22Rv1 (cell line): ENCODE measurements around the gene EPAS1.

Source experiments
- ZFX ChIP-seq: fragments of 450-650 bp; IDR thresholded peaks from 2 replicates; pipeline ENCODE4 v1.6.1; 2017; ENCODE audit warnings: antibody characterized with exemption, borderline replicate concordance
- TF ChIP-seq, protein P1 (sequence below): fragments of 450-650 bp; IDR thresholded peaks from 2 replicates; pipeline ENCODE4 v1.5.1; 2017; ENCODE audit warnings: mild to moderate bottlenecking

DNA sequence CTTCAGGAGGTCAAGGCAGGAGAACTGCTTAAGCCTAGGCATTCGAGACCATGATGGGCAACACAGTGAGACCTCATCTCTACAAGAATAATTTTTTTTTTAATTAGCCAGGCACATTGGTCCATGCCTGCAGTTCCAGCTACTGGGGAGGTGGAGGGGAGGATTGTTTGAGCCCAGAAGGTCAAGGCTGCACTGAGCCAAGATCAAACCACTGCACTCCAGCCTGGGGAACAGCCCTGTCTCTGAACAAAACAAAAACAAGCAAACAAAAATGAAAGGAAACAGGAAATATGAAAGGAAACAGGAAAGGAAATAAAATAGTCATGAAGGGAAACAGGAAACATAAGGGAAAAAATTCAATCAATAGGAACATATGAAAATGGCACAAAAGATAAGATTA is 117.5 kb downstream of the EPAS1 start:
- TF ChIP-seq, protein P1, sequence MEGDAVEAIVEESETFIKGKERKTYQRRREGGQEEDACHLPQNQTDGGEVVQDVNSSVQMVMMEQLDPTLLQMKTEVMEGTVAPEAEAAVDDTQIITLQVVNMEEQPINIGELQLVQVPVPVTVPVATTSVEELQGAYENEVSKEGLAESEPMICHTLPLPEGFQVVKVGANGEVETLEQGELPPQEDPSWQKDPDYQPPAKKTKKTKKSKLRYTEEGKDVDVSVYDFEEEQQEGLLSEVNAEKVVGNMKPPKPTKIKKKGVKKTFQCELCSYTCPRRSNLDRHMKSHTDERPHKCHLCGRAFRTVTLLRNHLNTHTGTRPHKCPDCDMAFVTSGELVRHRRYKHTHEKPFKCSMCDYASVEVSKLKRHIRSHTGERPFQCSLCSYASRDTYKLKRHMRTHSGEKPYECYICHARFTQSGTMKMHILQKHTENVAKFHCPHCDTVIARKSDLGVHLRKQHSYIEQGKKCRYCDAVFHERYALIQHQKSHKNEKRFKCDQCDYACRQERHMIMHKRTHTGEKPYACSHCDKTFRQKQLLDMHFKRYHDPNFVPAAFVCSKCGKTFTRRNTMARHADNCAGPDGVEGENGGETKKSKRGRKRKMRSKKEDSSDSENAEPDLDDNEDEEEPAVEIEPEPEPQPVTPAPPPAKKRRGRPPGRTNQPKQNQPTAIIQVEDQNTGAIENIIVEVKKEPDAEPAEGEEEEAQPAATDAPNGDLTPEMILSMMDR = no peak
- TF ChIP-seq ZFX = no peak
